HCT116 (cell line): ENCODE results near the gene TRAK1.

Experiments used
- CEBPB ChIP-seq: IDR thresholded peaks from 2 replicates; pipeline ENCODE4 v1.6.1; 2012; ENCODE audit warnings: low read depth
- EZH2 ChIP-seq: fragments of 200-600 bp; sonication (generic); IDR thresholded peaks from 2 replicates; pipeline ENCODE4 v1.6.1; 2017; ENCODE audit warnings: antibody characterized with exemption, mixed run types
- MAX ChIP-seq: IDR thresholded peaks from 2 replicates; pipeline ENCODE4 v1.6.1; 2012
- POLR2A ChIP-seq: IDR thresholded peaks from 2 replicates; pipeline ENCODE4 v1.7.0; 2011; ENCODE audit warnings: borderline replicate concordance; ENCODE audit not compliant: insufficient read depth, insufficient read length; ENCODE audit errors: extremely low read depth
- REST ChIP-seq: IDR thresholded peaks from 2 replicates; pipeline ENCODE4 v1.6.1; 2012; ENCODE audit warnings: low read depth
- TCF7L2 ChIP-seq: IDR thresholded peaks from 2 replicates; pipeline ENCODE4 v1.7.0; 2011; ENCODE audit warnings: borderline replicate concordance, inconsistent platforms; ENCODE audit not compliant: insufficient read depth, insufficient read length; ENCODE audit errors: extremely low read depth
- TF ChIP-seq, protein P1 (sequence below), 3 experiments: fragments of 200-600 bp in 1 of 3; sonication (generic) in 1 of 3; IDR thresholded peaks in 2 of 3; conservative IDR thresholded peaks in 1 of 3; 2 replicates each; pipeline ENCODE4 v1.5.1; 2012 to 2017; ENCODE audit warnings: low read depth in 2 of 3, low read length in 2 of 3, antibody characterized with exemption in 1 of 3, borderline replicate concordance in 1 of 3, control low read depth in 1 of 3, mild to moderate bottlenecking in 1 of 3, mixed read lengths in 1 of 3, mixed run types in 1 of 3, moderate library complexity in 1 of 3; ENCODE audit not compliant: insufficient read depth in 1 of 3

DNA sequence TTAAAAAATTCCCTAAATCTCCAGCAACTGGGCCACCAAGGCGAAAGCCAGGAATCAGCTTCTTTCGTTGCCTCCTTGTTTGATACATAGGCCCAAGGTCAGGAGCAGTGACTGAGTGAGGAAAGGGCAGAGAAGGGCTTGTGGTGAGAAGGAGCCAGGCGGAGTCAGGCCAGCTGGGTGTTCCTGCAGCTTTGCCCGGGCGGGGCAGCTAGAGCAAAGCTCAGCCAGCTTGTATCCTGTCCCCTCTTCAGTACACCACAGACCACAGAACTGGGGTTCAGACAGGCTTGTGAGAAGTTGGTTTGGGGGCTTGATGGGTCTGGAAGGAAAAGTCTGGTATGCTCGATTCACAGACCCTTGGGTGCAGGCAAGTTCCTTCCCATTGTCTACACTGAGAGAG is 122.3 kb downstream of the TRAK1 start:
- TF ChIP-seq POLR2A: no peak
- TF ChIP-seq, protein P1, sequence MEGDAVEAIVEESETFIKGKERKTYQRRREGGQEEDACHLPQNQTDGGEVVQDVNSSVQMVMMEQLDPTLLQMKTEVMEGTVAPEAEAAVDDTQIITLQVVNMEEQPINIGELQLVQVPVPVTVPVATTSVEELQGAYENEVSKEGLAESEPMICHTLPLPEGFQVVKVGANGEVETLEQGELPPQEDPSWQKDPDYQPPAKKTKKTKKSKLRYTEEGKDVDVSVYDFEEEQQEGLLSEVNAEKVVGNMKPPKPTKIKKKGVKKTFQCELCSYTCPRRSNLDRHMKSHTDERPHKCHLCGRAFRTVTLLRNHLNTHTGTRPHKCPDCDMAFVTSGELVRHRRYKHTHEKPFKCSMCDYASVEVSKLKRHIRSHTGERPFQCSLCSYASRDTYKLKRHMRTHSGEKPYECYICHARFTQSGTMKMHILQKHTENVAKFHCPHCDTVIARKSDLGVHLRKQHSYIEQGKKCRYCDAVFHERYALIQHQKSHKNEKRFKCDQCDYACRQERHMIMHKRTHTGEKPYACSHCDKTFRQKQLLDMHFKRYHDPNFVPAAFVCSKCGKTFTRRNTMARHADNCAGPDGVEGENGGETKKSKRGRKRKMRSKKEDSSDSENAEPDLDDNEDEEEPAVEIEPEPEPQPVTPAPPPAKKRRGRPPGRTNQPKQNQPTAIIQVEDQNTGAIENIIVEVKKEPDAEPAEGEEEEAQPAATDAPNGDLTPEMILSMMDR (IDR thresholded peaks at IDR 0.05 in 2 of 3, conservative IDR thresholded peaks at IDR 0.05 in 1 of 3; ENCODE audit: borderline replicate concordance in 1 of 3, insufficient read depth in 1 of 3, low read depth in 2 of 3, low read length in 2 of 3): no peak
- no peak for TF ChIP-seq CEBPB
- TF ChIP-seq REST: no peak
- no peak for TF ChIP-seq EZH2
- TF ChIP-seq TCF7L2: no peak
- TF ChIP-seq MAX: no peak
